GM13976 (cell line): ENCODE measurements around the gene ADAMTS2.

Experiments used
- DNase-seq: peaks from one replicate; pipeline ENCODE4 v3.0.0; 2012; ENCODE audit warnings: low spot score
- CTCF ChIP-seq: IDR thresholded peaks from 2 replicates; pipeline ENCODE4 v1.5.1; 2012; ENCODE audit warnings: borderline replicate concordance, mild to moderate bottlenecking; ENCODE audit not compliant: insufficient read depth; ENCODE audit errors: extremely low read depth, missing control alignments, control extremely low read depth
- in situ Hi-C: fragments of 300-500 bp; cut with MboI; formaldehyde crosslinking; loops from one replicate; pipeline ENCODE4 v1.12.0; 2022; ENCODE audit warnings: low sequenced_read_pairs, mixed read lengths, inconsistent platforms; ENCODE audit not compliant: unreplicated experiment

ADAMTS2 gene

DNA sequence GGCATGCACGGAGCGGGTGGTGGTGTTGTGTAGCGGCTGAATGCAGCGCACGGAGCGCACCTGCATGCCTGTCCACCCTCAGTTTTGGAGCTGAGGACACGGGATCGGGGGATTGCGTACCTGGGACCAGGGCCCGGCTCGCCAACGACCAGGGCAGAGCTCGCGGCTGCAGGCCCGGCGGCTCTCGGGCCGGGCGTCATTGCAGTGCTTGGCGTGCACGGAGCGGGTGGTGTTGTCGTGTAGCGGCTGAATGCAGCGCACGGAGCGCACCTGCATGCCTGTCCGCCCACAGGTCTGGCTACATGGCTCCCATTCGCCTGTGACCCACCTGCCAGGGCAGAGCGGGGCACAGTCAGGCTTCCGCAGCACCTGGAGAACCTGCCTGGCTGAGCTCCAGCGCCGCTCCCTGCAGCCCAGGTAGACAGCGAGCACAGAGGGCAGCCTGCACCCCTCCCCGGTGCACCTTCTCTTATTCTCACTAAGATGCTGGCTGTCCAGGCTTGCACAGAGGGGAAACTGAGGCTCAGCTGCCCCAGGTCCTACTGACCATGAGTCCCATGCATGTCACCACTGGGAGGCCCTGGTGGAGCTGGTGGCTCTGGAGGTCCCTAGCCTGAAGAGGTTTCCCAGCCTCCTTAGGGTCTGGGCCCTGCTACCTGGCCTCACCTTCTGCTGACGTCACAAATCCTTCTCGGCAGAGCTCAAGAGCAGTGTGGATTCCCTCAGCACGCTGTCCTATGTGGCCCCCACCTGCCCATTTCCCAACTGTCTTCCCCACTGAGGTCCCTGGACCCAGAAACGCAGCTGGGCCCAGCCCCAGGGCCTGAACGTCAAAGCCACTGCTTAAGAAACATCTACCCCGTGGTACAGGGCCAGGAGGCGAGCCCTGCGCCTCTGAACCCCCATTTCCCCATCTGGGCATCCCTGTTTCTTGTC, 220.1 kb downstream of the ADAMTS2 start:
- in situ Hi-C loops: no loop called here
- DNase-seq: no peak

GRCh38 chr5:179124273-179124852, 220.9 kb downstream of the ADAMTS2 start:
- TF ChIP-seq CTCF: no peak
- in situ Hi-C loops: no loop called here
- DNase-seq: no peak

More for the DNA sequence above, 220.1 kb downstream of the ADAMTS2 start:
- no peak for TF ChIP-seq CTCF

DNA sequence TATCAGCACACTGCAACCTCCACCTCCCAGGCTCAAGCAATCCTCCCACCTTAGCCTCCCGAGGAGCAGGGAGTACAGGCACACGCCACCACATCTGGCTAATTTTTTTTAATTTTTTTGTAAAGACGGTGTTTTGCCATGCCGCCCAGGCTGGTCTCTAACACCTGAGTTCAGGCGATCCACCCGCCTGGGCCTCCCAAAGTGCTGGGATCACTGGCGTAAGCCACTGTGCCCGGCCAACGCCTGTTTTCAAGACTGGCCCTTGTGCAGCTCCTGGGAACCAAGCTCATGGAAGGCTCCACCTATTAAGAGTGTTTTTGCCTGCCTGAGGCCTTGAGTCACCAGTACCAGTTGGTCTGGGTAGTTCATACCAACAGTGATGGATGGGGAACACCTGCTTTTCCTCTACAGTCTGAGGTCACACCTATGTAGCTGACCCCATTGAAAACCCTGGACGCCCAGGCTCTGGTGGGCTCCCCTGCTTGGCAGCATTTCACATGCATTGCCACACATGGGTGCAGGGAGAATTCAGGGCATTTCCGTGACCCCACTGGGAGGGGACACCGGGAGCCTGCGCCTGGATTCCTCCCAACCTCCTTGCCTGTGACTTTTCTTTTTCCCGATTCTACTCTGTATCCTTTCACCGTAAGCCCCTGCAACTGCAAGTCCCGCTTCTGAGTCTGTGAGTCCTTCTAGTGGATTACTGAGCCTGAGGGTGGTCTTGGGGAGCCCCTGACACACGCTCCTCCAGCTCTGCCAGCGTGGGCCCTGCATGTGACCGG, 221.6 kb downstream of the ADAMTS2 start:
- TF ChIP-seq CTCF: no peak
- DNase-seq: no peak
- in situ Hi-C loops: no loop called here

- no peak for DNase-seq
- no peak for TF ChIP-seq CTCF
- in situ Hi-C loops: no loop called here
Observed at GRCh38 chr5:179123109-179123426, 222.2 kb downstream of the ADAMTS2 start.

GRCh38 chr5:179122411-179123108, 222.7 kb downstream of the ADAMTS2 start:
- in situ Hi-C loops: no loop called here
- TF ChIP-seq CTCF: no peak
- no peak for DNase-seq

DNA sequence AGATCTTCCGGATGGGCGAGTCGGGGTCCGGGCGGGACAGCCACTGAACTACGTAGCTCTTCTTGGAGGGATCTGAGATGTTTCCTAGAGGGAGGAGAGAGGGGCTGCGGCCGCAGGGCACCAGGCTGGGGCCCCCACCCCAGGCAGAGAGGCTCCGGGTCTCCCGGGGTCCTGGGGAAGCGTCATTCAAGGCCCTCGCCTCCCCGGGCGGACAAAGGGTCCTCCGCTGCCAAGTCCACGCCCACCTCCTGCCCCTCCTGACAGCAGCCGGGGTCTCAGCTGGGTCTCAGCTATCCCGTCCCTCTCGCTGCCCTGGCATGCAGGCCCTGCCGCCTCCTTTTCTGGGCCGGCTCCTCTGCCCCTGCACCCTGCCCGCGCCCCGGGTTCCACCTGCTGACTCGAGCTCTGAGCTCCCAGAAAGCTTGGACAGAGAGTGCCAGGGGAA, 223.6 kb downstream of the ADAMTS2 start:
- in situ Hi-C loops: no loop called here
- TF ChIP-seq CTCF: no peak
- no peak for DNase-seq
